GM12891 (cell line): ENCODE results near the gene RTL10.

ENCODE experiments used
- DNase-seq: peaks from one replicate; pipeline ENCODE4 v3.0.0; 2011; ENCODE audit warnings: low spot score; ENCODE audit not compliant: insufficient read length
- FAIRE-seq: peaks from 2 replicates; lab custom pipeline; 2011; peaks lifted over from hg19 to GRCh38; lab: Jason Lieb, UNC
- PAX5 ChIP-seq: IDR thresholded peaks from 2 replicates; pipeline ENCODE4 v1.6.1; 2011; ENCODE audit warnings: low read length, moderate library complexity, mild to moderate bottlenecking; ENCODE audit not compliant: insufficient read depth, severe bottlenecking
- POLR2A ChIP-seq: IDR thresholded peaks from 2 replicates; pipeline ENCODE4 v1.6.1; 2011; ENCODE audit warnings: low read depth, low read length, control low read depth
- POLR2AphosphoS5 ChIP-seq: IDR thresholded peaks from 2 replicates; pipeline ENCODE4 v1.6.1; 2011; ENCODE audit warnings: low read depth, low read length, control low read depth
- POU2F2 ChIP-seq: IDR thresholded peaks from 2 replicates; pipeline ENCODE4 v1.6.1; 2011; ENCODE audit warnings: low read depth, mild to moderate bottlenecking, control low read depth, low read length, moderate library complexity
- SPI1 ChIP-seq: IDR thresholded peaks from 2 replicates; pipeline ENCODE4 v1.6.1; 2011; ENCODE audit warnings: low read depth, low read length, control low read depth
- TAF1 ChIP-seq: IDR thresholded peaks from 2 replicates; pipeline ENCODE4 v1.6.1; 2011; ENCODE audit warnings: low read depth, low read length, control low read depth

The RTL10 gene

DNA sequence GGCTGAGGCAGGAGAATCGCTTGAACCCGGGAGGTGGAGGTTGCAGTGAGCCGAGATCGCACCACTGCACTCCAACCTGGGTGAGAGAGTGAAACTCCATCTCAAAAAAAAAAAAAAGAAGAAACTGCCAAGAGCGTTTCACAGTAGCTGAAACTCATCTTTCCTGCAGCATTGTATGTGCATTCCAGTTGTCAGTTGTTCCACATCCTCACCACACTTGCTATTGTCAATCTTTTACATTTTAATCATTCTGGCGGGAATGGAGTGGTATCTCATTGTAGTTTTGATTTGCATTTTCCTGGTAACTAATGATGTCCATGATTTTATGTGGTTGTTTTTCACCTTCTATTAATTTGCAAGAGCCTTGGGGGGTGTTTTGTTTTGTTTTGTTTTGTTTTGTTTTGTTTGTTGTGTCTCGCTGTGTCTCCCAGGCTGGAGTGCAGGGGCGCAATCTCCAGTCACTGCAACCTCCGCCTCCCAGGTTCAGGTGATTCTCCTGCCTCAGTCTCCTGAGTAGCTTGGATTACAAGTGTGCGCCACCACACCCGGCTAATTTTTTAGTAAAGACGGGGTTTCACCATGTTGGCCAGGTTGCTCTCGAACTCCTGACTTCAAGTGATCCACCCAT lies 8.1 kb upstream of the RTL10 start:
- TF ChIP-seq POLR2A (no peak), POLR2AphosphoS5 (no peak), POU2F2 (no peak), PAX5 (no peak), TAF1 (no peak), SPI1 (no peak)
- no peak for FAIRE-seq
- no peak for DNase-seq

DNA sequence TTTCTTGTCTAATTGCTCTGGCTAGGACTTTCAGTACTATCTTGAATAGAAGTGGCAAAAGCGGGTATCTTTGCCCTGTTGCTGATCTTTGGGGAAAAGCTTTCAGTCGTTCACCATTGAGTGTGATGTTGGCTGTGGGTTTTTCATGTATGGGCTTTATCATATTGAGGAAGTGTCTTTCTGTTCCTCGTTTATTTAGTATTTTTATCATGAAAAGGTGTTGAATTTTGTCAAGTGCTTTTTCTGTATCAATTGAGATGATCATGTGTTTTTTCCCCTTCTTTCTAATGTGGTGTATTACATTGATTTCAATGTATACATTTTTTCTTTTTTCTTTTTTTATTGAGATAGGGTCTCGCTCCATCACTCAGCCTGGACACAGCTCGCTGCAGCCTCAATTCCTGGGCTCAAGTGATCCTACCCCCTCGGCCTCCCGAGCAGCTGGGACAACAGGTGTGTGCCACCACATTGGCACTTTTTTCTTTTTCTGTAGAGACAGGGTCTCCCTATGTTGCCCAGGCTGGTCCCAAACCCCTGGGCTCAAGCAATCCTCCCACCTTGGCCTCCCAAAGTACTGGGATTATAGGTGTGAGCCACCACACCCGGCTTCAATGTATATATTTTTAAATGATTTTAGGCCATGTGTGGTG lies 5.3 kb upstream of the RTL10 start:
- no peak for TF ChIP-seq PAX5
- no peak for TF ChIP-seq TAF1
- TF ChIP-seq POU2F2, result no peak
- no peak for TF ChIP-seq POLR2AphosphoS5
- no peak for TF ChIP-seq SPI1
- TF ChIP-seq POLR2A, result no peak
- FAIRE-seq, result no peak
- no peak for DNase-seq

DNA sequence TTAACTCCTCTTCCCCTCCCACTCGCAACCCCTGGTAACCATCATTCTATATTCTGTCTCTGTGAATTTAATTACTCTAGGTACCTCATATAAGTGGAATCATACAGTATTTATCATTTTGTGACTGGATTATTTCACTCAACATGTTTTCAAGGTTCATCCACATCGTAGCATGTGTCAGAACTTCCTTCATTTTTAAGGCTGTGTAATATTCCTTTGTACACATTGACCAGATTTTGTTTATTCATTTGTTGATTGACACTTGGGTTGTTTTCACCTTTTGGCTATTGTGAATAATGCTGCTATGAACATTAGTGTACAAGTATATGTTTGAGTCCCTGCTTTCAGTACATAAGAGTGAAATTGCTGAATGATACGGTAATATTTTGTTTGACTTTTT lies 2.7 kb upstream of the RTL10 start:
- FAIRE-seq, result peak; percentile 23
- TF ChIP-seq POLR2AphosphoS5, result no peak
- TF ChIP-seq POU2F2, result no peak
- TF ChIP-seq SPI1, result no peak
- no peak for TF ChIP-seq POLR2A
- TF ChIP-seq PAX5, result no peak
- no peak for TF ChIP-seq TAF1
- no peak for DNase-seq

DNA sequence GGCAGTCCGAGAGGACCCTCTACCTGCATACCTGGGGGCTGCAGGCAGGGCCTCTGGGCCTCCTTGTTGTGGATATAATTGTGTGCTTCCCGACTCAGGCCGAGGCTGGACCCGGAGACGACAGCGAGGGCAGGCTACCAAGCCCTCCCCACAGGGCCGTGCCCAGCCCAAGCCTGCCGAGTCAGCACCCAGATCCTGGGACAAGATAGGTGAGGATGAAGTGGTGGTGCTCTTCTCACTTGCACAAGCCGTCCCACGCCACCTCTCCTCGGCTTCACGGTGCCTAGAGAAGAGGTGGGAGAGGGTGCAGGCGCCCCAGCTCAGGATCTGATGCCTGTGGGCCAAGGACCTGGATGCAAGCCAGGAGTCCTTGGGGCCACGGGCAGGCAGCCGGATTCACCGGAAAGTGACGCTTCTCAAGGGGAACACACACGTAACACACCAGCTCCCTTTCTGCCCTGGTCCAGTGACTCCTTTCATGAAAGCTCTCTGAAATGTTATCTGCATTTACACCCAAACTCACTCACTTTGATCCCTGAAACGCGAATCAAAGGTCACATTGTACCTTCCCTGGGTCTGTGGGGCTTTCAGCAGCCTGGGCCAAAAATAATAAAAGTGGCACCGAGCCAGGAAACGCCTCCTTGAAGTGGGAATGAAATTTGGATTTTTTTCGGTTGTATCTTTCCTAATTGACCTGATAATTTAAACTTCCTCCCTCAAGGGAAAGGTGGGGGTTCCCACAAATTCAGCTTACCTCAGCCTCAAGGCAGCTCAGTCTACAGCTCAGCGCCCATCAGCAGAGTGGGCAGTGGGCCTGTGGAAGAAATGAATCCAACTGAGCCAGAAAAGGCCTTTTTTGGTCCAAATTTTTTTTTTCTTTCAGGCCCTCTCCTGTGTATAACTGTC lies 1.1 kb upstream of the RTL10 start:
- DNase-seq, result no peak
- peak; percentile 72 for FAIRE-seq
- TF ChIP-seq SPI1 (0 out of 2 replicates have a peak, but pooled peaks have one; percentile 5), POU2F2 (no peak), POLR2A (no peak; the same call in 1 of the 2 replicates), POLR2AphosphoS5 (0 out of 2 replicates have a peak, but pooled peaks have one; percentile 31), PAX5 (no peak), TAF1 (no peak; the same call in 1 of the 2 replicates)

DNA sequence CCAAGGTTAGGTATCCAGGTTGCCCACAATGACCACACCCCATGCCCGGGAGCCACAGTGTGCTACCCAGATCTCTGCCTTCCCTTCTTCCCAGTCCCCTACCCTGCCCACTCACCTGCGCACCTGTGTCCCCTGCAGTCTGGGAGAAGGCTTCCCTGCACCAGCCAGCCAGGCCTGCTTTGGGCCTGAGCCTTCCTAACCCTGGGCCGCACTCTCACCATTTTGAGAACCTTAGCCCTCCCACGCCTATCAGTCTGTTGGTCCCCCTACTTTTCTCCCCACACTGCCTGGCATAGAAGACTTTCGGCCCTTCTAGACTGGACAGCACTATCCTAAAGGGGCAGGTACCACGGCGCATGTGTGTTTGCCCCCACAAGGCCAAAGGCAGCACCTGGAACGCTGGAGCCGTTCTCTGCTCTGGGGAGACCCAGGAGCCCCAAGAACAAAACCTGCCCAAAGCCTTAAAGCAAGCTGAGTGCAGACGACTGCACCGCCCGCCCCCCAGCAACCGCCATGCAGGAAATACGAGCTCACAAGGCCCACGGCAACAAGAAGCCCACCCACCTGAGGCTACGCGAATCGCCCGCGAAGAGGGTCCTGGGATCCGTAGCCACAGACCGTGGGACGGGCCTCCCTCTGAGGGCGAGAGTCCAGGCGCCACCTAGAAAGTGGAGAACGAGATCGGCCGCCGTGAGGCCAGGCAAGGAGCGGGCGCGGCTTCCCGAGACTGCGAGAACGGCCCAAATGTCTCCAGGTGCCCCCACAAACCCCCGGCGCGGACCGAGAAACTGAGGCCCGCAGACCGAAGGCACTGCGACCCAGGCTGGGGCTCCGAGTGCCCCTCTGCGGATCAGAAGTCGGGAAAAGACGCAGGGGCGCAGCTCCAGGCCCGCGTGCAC lies 546 bp downstream of the RTL10 start:
- DNase-seq (no peak), FAIRE-seq (peak; percentile 26)
- no peak; the same call in 1 of the 2 replicates for TF ChIP-seq POLR2AphosphoS5
- no peak for TF ChIP-seq POU2F2
- TF ChIP-seq TAF1, result no peak
- no peak for TF ChIP-seq POLR2A
- no peak for TF ChIP-seq PAX5

DNA sequence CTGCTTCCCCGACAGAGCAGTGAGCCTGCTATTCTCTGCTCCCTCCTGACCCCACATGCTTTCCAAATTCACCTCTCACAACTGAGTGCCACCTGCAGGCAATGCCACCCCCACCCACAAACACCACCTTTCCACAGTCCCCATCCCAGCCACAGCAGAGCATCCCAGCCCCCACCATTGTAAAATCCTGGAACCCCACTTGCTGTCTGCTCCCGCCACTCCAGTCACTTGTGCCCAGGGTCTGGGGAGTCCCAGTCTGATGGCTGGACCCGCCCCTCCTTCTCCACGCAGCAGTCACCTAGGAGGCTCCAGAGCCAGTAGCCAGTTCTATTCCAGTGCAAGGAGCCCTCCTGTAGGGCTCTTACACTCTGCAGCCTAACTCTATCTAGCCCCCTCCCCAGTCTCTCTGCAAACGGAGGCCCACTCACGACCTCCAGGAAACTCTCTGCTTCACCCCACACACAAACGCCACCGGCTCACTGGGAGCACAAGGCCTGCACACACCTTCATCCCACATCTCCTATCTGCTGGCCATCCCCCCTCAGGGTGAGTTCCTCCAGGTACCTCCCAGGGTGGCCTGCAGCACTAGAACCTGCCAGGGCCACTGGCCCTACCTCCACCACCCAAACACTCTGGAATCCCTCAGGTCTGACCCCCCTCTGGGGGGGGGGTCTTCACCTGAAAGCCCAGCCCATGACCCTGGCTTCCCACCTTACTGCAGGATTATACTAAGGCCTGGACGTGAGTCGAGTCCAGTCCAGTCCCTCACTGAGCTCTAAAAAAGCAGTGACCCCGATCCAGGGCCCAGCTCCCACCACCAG lies 1.4 kb downstream of the RTL10 start:
- TF ChIP-seq POU2F2 (no peak), TAF1 (no peak), SPI1 (no peak), PAX5 (no peak), POLR2AphosphoS5 (no peak), POLR2A (no peak)
- no peak for DNase-seq
- no peak for FAIRE-seq

DNA sequence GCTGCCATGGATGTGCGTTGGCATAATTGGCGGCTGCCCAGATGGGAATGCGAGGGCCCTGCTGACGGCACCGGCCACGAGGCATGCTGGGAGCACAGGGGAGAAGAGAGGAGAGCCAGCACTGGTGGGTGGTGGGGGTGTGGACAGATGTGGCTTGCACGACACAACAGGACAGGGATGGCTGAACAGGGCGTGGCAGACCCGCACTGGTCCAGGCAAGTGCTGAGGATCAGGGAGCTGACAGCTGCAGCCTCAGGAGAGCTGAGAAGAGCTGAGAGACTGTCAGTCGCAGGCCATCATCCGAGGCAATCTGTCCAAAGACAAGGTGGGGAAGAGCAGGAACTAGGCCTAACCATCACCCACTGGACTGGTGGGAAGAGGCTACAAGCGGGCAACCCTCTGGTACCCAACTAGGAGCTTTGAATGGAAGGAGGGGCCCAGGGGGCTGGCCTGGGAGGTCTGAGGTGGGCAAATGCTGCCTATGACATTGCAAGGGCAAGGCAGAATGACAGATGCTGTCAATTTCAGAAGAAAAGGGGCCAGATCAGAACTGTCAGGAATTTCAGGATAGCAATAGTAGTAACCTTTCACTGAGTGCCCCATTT lies 2.4 kb downstream of the RTL10 start:
- DNase-seq (no peak), FAIRE-seq (no peak)
- TF ChIP-seq POU2F2, result no peak
- no peak for TF ChIP-seq TAF1
- TF ChIP-seq POLR2AphosphoS5, result no peak
- TF ChIP-seq POLR2A, result no peak
- no peak for TF ChIP-seq SPI1
- no peak for TF ChIP-seq PAX5
